CD4-positive, alpha-beta T cell treated with Interleukin-17A for 1 hour (primary cell): ENCODE data around the gene NFATC2.
"Not testable (repeated sequence)": the region's sequence is repeated elsewhere in the genome, so short reads cannot be mapped to it uniquely, and the experiment has no call there.

Experiments
- DNase-seq: peaks from one replicate; pipeline ENCODE4 v3.0.0-alpha.2; 2020

The NFATC2 gene

GRCh38 chr20:51492167-51493092 is 50.1 kb downstream of the NFATC2 start:
- DNase-seq: no peak

DNA sequence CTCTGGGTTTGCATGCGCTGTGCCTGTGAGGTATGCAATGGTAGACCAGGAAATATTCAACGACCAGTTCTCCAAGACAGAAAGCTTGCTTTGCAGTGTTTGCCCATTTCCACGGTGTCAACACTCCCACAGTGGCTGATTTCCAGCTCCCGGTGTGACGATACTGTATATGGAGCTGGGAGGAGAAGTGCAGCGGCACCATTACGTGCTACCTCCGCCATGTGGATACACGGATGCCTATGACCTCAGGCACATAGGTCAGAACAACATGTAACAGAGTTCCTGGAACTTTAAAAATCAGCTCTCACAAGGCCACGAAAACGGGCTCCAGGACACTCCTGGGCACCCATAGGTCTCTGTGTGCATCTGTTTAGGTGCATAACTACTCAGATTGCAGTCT is 51.1 kb downstream of the NFATC2 start:
- no peak for DNase-seq

- no peak for DNase-seq
Measured at GRCh38 chr20:51490635-51491034, 51.9 kb downstream of the NFATC2 start.

- no peak for DNase-seq
Measured at GRCh38 chr20:51489611-51490010, 52.9 kb downstream of the NFATC2 start.

DNA sequence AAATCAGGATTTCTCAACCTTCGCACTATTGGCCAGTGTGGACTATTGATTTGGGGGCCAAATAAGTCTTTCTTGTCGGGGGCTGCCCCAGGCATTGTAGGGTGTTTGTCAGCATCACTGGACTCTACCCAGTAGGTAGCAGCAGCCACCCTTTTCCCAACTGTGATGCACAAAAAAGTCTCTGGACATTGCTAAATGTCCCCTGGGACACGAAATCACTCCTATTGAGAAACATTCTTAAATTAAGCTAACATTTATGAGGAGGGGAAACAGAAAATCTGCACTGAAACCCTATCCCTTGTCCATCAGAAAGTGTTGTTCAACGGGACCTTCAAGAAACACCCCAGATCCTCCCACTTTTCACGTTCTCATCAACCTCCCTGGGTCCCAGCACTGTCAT is 54.2 kb downstream of the NFATC2 start:
- DNase-seq: no peak

DNA sequence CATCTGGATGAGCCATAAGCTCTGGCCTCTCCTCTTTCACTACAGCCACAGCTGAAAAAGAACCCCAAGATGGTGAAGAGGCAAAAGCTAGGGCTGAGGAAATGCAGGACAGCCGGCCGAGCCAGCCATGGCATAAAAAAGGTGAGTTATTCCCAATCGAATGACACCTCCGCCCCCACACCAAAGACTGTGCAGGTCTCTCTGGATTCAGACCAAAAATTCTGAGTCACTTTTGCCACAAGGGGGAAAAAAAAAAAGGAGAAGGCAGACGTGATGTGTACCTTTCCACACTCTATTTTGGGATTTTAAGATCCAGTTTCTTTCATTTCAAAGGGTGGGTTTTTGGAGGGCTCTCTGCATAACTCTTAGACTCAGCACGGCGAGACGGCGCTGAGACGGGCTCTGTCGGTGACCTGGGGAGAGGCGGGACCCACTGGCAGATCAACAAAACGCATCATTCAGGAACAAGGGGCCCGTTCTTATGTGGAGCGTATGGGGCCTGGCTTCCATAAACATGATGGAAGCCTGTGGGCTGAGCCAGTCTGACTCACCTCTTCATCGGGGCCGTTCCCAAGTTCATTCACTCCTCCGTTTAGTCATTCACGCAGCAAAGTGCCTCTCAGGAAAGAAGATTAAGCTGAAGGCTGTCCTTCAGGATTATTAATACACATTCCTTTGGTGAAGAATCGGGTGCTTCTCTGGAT is 54.8 kb downstream of the NFATC2 start:
- DNase-seq: no peak

- DNase-seq: no peak
Measured at GRCh38 chr20:51487076-51487475, 55.4 kb downstream of the NFATC2 start.

DNA sequence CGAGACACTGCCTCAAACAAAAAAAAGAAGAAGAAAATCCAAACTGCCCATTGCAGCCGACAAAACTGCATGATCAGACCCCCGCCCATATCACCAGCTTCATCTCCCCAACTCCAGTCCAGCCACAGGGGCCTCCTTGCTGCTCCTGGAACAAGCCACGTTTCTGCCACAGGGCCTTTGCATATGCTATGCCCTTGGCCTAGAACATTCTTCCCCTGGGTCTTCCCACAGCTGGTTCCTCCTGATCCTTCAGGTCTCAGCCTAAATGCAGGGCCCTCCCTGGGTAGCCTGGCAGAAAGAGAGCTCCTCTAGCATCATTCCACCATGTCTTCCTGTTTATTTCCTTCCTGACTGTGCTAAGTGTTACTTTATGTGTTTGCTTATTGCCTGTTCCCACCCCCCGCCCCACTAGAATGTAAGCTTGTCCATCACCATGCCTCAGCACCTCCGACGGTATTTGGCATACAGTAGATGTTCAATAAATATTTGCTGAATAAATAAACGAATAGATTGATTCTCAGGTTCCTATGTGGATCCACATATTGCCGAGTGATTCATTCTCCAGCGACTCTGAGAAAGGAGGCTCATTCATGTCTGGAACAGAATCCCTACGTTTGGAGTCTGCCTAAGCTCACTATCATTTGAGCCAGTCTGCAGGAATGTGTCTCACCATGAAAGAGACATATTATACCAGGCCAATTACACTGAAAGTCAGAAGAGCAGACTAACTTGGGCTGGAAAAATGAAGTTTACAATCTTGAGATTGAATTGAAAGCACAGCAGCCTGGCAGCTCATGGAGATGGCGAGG is 56.1 kb downstream of the NFATC2 start:
- no peak for DNase-seq

- DNase-seq: no peak
Measured at GRCh38 chr20:51484831-51485230, 57.7 kb downstream of the NFATC2 start.

DNA sequence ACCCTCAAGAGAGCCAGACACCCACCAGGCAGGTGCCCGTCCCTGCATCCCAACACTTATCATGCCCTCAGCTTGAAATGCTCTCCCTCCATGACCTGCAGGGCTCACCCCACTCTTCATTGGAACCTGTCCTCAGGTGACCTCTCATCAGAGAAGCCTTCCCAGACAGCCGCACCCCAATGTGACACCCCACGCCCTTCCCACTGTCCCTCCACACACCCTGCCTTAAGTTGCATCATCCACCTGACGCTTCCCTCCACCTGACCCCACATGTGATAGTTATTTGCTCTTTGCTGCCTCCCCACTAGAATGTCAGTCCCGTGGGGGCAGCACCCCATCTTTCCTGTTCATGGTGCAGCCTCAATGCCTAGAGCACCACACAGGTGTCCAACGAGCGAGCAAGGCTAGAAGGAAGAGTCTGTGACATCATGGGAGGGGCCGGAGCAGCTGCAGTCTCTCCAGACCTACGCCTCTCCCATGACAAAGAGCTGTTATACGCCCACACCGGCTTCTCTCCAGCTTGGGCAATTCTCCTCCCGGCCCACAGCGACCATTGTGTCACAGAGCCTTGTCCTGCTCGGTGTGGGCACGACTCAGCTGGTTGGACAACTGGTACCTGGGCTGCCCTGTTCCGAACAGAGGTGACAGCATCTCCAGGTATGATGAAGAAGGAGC is 58.2 kb downstream of the NFATC2 start:
- DNase-seq: no peak

- no peak for DNase-seq
Measured at GRCh38 chr20:51482836-51483473, 59.6 kb downstream of the NFATC2 start.

DNA sequence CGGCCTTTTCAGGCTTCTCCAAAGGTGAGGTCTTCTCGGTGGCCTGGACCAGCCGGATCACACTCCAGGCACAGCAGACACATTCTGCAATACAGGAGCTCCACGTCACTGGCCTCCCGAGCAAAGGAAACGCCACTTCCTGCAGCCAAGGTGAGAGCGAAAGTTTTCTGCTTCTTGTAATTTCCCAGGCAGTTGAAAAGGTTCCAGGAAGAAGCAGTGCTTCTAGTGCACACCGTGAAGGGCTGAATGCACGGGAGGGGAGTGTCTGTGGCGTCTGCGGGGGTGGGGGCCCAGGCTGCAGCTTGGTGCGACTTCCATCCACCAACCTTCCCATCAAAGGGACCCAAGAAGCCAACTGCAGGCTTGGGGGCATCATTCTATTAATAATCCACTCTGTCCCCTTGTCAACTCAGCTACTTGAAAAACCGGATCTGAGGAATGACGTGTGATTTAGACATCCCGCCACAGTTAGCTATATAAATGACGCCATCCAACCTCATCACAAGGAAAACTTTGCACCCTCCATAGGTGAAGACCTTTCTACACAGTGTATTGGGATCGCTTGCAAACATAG is 61.1 kb downstream of the NFATC2 start:
- peak; percentile 63 for DNase-seq

DNA sequence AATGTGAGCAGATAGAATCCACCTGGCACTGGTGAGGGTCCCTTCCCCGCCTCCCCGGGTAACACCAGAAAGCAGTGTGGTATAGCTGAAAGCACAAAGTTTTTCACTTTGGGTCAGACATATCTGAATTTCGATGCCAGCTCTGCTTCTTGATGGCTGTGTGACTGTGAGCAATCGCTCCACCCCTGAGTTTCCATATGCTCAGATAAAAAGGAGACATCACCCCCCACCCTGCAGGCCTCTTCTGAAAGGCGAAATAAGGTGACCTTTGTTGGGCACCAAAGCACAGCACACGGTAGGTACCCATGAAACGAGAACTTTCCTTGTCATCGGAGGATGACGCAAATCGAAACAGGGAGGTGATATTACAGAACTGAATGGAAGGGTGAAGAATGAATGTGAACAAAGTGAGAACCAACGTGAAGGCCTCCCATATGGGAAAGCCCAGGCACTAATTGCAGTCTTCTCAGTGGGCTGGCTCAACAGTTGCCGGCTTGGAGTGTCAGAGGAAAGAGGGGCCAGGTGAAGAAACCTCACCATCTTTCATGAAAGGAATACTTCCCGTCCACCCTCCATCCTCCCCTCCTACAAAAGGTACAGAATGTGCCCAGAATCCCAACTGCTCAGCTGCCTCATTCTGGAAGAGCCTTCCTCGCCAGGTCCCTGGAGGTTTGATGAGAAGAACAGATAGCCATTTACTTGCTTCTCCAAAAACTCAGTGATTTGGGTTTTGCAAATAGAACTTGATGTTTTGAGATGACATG is 61.8 kb downstream of the NFATC2 start:
- peak; percentile 42 for DNase-seq

- DNase-seq: not testable (repeated sequence)
Measured at GRCh38 chr20:51476106-51476505, 66.4 kb downstream of the NFATC2 start.

DNA sequence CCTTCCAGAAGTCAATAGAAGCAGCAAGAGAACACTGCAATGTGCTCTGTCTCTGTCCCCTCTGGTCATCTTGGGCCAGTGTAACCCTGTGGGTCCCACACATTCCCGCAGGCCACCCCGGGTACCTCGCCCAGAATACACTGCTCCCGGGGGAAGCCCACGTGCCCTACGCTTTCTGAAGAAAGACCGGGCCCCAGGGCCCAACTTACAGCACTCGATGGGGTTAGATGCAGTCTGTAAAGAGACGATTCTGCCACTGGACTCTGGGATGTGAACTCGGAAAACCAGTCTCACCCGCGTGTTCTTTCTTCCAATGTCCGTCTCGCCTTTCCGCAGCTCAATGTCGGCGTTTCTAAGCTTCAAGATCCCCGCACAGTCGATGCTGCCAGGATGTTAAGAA is 68.7 kb downstream of the NFATC2 start:
- no peak for DNase-seq

GRCh38 chr20:51473256-51473655 is 69.3 kb downstream of the NFATC2 start:
- DNase-seq: no peak

DNA sequence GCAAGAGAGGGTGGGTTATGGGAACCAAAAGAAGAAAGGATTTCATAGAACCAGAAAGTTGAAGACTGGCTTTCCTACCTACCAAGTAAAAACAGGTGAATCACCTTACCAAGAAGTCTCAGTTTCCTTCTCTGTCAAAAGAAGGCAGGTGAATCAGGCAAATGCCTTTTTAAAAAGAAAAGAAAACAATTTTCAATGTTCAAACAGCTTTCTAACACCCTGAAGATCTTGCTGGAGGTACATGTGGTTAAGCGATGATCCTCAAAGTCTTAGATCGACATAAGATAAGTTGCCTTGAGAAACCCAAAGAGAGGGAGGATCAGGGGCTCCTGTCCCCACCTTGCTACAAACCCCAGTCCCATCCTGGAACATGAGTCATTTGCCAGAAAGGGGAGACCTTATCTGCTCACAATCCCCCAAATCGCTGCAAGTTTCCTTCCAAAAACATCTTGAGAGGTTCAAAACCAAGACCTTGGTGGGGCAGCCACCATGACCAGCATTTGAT is 71.6 kb downstream of the NFATC2 start:
- DNase-seq: no peak

GRCh38 chr20:51470499-51470820 is 72.1 kb downstream of the NFATC2 start:
- no peak for DNase-seq

DNA sequence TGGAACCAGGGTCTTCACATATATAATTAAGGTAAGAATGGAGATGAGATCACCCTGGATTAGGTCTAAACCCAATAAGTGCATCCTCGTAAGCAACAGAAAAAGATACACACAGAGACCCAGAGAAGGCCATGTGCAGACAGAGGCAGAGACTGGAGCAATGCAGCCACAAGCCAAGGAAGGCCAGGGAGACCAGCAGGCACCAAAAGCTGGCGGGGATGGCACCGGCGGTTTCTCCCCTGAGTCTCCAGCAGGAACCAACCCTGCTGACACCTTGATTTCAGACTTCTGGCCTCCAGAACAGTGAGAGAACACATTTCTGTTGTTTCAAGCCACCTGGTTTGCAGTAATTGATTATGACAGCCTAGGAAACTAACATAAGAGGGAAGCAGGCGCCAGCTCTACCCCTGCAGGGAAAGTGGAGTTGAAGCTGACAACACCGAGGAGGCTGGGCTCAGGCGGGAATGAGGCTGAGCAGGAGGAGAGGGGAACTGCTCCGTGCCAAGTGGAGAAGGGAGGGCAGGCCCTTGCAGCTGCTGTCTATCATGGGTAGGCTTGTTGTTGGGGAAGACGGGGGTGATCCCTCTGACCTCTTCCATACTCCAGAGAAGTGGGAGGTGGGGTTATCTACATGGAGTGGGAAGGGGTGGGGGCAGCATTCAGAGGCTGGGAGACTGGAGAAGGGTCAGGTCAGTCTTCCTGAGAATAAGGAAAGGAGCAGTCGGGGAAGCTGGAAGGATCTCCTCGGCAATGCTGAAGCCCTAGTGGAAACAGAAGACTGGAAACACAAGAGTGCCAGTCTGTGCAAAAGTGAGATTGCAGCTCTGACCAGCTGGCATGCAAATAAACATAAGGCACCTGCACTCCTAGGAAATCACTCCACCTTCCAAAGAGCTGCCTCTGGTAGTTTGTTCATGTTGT is 72.7 kb downstream of the NFATC2 start:
- DNase-seq: no peak

DNA sequence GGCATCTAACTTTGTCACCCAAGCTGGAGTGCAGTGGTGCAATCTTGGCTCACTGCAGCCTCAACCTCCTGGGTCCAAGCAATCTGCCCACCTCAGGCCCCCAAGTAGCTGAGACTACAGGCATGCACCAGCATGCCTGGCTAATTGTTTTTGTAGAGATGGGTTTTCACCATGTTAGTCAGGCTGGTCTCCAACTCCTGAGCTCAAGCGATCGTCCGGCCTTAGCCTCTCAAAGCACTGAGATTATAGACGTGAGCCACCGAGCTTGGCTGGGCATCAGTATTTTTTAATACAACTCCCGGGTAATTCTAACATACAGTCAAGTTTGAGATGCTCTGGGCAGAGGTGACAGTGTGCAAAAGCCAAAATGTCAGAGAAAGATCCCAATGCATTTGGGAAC is 73.5 kb downstream of the NFATC2 start:
- no peak for DNase-seq
